Adrenal gland (tissue), 5 donors: ENCODE measurements around the gene ZNF550.

Experiments
- POLR2A ChIP-seq, 2 donors: fragments of 450-650 bp; IDR thresholded peaks; one replicate each; pipeline ENCODE4 v1.6.1; 2017; ENCODE audit warnings: antibody characterized with exemption in 2 of 2, mild to moderate bottlenecking in 2 of 2, moderate library complexity in 1 of 2
- TF ChIP-seq, protein P1 (sequence below), 6 experiments: fragments of 450-650 bp in 4 of 6; fragments of 200-600 bp in 2 of 6; sonication (generic) in 1 of 6; IDR thresholded peaks; 1 replicate in 5 of 6; 2 replicates in 1 of 6; pipeline versions ENCODE4 v1.5.1 to v1.8.0; 2016 to 2021; ENCODE audit warnings: antibody characterized with exemption in 6 of 6, mild to moderate bottlenecking in 2 of 6, moderate library complexity in 1 of 6
- donor health status: DM: no; HTN: no; CAD: no.

DNA sequence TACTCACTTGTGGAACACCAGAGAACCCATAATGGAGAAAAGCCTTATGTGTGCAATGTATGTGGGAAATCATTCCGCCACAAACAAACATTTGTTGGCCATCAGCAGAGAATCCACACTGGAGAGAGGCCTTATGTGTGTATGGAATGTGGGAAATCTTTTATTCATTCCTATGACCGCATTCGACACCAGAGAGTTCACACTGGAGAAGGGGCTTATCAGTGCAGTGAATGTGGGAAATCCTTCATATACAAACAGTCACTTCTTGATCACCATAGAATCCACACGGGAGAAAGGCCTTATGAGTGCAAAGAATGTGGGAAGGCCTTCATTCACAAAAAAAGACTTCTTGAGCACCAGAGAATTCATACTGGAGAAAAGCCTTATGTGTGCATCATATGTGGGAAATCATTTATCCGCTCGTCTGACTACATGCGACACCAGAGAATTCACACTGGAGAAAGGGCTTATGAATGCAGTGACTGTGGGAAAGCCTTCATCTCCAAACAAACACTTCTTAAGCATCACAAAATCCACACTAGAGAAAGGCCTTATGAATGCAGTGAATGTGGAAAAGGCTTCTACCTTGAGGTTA is 21.6 kb downstream of the ZNF550 start:
- no peak for TF ChIP-seq POLR2A (IDR thresholded peaks at IDR 0.05)
- TF ChIP-seq, protein P1, sequence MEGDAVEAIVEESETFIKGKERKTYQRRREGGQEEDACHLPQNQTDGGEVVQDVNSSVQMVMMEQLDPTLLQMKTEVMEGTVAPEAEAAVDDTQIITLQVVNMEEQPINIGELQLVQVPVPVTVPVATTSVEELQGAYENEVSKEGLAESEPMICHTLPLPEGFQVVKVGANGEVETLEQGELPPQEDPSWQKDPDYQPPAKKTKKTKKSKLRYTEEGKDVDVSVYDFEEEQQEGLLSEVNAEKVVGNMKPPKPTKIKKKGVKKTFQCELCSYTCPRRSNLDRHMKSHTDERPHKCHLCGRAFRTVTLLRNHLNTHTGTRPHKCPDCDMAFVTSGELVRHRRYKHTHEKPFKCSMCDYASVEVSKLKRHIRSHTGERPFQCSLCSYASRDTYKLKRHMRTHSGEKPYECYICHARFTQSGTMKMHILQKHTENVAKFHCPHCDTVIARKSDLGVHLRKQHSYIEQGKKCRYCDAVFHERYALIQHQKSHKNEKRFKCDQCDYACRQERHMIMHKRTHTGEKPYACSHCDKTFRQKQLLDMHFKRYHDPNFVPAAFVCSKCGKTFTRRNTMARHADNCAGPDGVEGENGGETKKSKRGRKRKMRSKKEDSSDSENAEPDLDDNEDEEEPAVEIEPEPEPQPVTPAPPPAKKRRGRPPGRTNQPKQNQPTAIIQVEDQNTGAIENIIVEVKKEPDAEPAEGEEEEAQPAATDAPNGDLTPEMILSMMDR (IDR thresholded peaks at IDR 0.05), result no peak
